22Rv1 (cell line): ENCODE data around the gene NRXN3.

Experiments used
- ZFX ChIP-seq: fragments of 450-650 bp; IDR thresholded peaks from 2 replicates; pipeline ENCODE4 v1.6.1; 2017; ENCODE audit warnings: antibody characterized with exemption, borderline replicate concordance
- TF ChIP-seq, protein P1 (sequence below): fragments of 450-650 bp; IDR thresholded peaks from 2 replicates; pipeline ENCODE4 v1.5.1; 2017; ENCODE audit warnings: mild to moderate bottlenecking

DNA sequence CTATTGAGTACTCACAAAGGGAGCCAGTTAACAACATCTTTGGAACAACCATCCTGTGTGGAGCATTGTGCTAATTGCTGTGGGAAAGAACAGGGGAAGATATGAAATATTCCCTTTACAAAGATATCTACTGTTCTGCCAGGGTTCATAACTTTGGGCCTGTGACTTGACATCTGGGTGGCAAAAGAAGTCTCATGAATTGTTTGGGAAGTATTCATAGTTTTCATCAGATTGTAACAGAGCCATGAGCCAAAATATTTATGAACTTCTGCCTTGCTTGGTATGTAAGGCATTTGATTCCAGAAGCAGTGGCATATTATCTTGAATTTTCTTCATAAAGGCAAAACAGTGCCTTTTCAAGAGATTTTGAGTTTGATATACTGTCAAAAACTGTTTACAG lies 1224.9 kb downstream of the NRXN3 start:
- TF ChIP-seq, protein P1, sequence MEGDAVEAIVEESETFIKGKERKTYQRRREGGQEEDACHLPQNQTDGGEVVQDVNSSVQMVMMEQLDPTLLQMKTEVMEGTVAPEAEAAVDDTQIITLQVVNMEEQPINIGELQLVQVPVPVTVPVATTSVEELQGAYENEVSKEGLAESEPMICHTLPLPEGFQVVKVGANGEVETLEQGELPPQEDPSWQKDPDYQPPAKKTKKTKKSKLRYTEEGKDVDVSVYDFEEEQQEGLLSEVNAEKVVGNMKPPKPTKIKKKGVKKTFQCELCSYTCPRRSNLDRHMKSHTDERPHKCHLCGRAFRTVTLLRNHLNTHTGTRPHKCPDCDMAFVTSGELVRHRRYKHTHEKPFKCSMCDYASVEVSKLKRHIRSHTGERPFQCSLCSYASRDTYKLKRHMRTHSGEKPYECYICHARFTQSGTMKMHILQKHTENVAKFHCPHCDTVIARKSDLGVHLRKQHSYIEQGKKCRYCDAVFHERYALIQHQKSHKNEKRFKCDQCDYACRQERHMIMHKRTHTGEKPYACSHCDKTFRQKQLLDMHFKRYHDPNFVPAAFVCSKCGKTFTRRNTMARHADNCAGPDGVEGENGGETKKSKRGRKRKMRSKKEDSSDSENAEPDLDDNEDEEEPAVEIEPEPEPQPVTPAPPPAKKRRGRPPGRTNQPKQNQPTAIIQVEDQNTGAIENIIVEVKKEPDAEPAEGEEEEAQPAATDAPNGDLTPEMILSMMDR = no peak
- TF ChIP-seq ZFX = no peak
